SU-DHL-6 (cell line): Measurements from ENCODE around the gene EPC1.

ENCODE experiments used
- EZH2phosphoT487 ChIP-seq: fragments of 200-600 bp; sonication (generic), shearing (Covaris generic); conservative IDR thresholded peaks from 2 replicates; pipeline ENCODE4 v1.6.1; 2018; ENCODE audit warnings: mild to moderate bottlenecking, antibody characterized with exemption, low read length, moderate library complexity, mixed read lengths
- TF ChIP-seq, protein P1 (sequence below): fragments of 200-600 bp; sonication (generic); IDR thresholded peaks from one replicate; pipeline ENCODE4 v1.5.1; 2017; ENCODE audit warnings: antibody characterized with exemption, mild to moderate bottlenecking, low read length, moderate library complexity; ENCODE audit not compliant: insufficient read depth, poor library complexity, severe bottlenecking

DNA sequence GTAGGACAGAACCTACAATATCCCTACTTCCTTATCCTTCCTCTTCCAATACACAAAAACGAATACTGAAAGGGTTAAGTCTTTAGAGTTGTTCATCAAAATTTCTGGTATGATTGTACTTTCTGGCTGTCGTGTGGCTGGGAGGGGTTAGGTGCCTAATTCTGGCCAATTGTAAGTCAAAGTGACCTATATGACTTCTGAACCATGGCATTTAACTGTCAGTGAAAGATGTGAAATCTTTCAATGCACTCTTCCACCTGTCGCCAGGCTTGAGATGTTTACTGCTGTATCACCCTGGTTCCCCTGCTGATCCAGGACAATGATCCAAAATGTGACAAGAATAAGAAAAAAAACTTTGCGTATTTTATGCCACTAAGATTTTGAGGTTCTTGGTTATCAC lies 20.8 kb downstream of the EPC1 start:
- TF ChIP-seq EZH2phosphoT487: no peak
- TF ChIP-seq, protein P1, sequence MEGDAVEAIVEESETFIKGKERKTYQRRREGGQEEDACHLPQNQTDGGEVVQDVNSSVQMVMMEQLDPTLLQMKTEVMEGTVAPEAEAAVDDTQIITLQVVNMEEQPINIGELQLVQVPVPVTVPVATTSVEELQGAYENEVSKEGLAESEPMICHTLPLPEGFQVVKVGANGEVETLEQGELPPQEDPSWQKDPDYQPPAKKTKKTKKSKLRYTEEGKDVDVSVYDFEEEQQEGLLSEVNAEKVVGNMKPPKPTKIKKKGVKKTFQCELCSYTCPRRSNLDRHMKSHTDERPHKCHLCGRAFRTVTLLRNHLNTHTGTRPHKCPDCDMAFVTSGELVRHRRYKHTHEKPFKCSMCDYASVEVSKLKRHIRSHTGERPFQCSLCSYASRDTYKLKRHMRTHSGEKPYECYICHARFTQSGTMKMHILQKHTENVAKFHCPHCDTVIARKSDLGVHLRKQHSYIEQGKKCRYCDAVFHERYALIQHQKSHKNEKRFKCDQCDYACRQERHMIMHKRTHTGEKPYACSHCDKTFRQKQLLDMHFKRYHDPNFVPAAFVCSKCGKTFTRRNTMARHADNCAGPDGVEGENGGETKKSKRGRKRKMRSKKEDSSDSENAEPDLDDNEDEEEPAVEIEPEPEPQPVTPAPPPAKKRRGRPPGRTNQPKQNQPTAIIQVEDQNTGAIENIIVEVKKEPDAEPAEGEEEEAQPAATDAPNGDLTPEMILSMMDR: no peak
